Mesenchymal stem cell (in vitro differentiated cells and primary cell): Measurements from ENCODE around the gene SORT1.

ENCODE experiments used
- DNase-seq: peaks from one replicate; pipeline ENCODE4 v3.0.0-alpha.2; 2013
- H2AFZ ChIP-seq: one replicate; pipeline ENCODE4 v1.6.1; 2013; ENCODE audit warnings: low read depth, mild to moderate bottlenecking, control low read depth, inconsistent platforms, low read length, moderate library complexity
- H2AK5ac ChIP-seq: 2 replicates; pipeline ENCODE4 v1.6.1; 2013; ENCODE audit warnings: low read length, moderate library complexity, mild to moderate bottlenecking, inconsistent platforms; ENCODE audit not compliant: severe bottlenecking
- H2BK120ac ChIP-seq: one replicate; pipeline ENCODE4 v1.6.1; 2013; ENCODE audit warnings: low read depth, mild to moderate bottlenecking, inconsistent platforms, low read length, moderate library complexity
- H2BK12ac ChIP-seq, 2 experiments: one replicate each; pipeline ENCODE4 v1.6.1; 2013; ENCODE audit warnings: inconsistent platforms in 2 of 2, low read length in 2 of 2, mild to moderate bottlenecking in 2 of 2, moderate library complexity in 2 of 2, control low read depth in 1 of 2
- H2BK15ac ChIP-seq: one replicate; pipeline ENCODE4 v1.6.1; 2013; ENCODE audit warnings: mild to moderate bottlenecking, low read depth, inconsistent platforms; ENCODE audit not compliant: poor library complexity, severe bottlenecking
- H2BK5ac ChIP-seq: 2 replicates; pipeline ENCODE4 v1.6.1; 2013; ENCODE audit warnings: low read depth, mild to moderate bottlenecking, low read length, control low read depth, inconsistent platforms; ENCODE audit not compliant: poor library complexity, severe bottlenecking
- H3K14ac ChIP-seq, 2 experiments: one replicate each; pipeline ENCODE4 v1.6.1; 2013; ENCODE audit warnings: inconsistent platforms in 2 of 2, low read length in 2 of 2, control low read depth in 1 of 2, mild to moderate bottlenecking in 1 of 2, moderate library complexity in 1 of 2
- H3K18ac ChIP-seq, 2 experiments: one replicate each; pipeline ENCODE4 v1.6.1; 2013; ENCODE audit warnings: inconsistent platforms in 2 of 2, low read length in 2 of 2, control low read depth in 1 of 2, low read depth in 1 of 2, mild to moderate bottlenecking in 1 of 2
- H3K23ac ChIP-seq, 2 experiments: one replicate each; pipeline ENCODE4 v1.6.1; 2013; ENCODE audit warnings: inconsistent platforms in 2 of 2, low read length in 2 of 2, mild to moderate bottlenecking in 2 of 2, moderate library complexity in 2 of 2, control low read depth in 1 of 2
- H3K27ac ChIP-seq: 2 replicates; pipeline ENCODE4 v1.5.1; 2013; ENCODE audit warnings: mild to moderate bottlenecking, moderate library complexity, low read length, control low read depth, inconsistent platforms; ENCODE audit not compliant: poor library complexity, severe bottlenecking
- H3K27me3 ChIP-seq, 2 experiments: 2 replicates each; pipeline versions ENCODE4 v1.6.1 to v1.7.0; 2013; ENCODE audit warnings: low read length in 2 of 2, mild to moderate bottlenecking in 2 of 2, moderate library complexity in 2 of 2, control low read depth in 1 of 2, inconsistent platforms in 1 of 2; ENCODE audit not compliant: control insufficient read depth in 1 of 2, insufficient read depth in 1 of 2
- H3K36me3 ChIP-seq, 2 experiments: 2 replicates each; pipeline versions ENCODE4 v1.6.1 to v1.7.0; 2013; ENCODE audit warnings: low read length in 2 of 2, control low read depth in 1 of 2, inconsistent platforms in 1 of 2, low read depth in 1 of 2, mild to moderate bottlenecking in 1 of 2; ENCODE audit not compliant: insufficient read depth in 2 of 2, control insufficient read depth in 1 of 2
- H3K4ac ChIP-seq, 2 experiments: one replicate each; pipeline ENCODE4 v1.6.1; 2013; ENCODE audit warnings: inconsistent platforms in 2 of 2, low read length in 2 of 2, mild to moderate bottlenecking in 2 of 2, moderate library complexity in 2 of 2, control low read depth in 1 of 2, low read depth in 1 of 2
- H3K4me1 ChIP-seq: 2 replicates; pipeline ENCODE4 v1.6.1; 2013; ENCODE audit warnings: low read depth, low read length, control low read depth; ENCODE audit not compliant: control insufficient read depth, insufficient read depth
- H3K4me2 ChIP-seq: 2 replicates; pipeline ENCODE4 v1.6.1; 2013; ENCODE audit warnings: low read length, mild to moderate bottlenecking, inconsistent platforms; ENCODE audit not compliant: poor library complexity, severe bottlenecking
- H3K4me3 ChIP-seq, 2 experiments: 2 replicates each; pipeline versions ENCODE4 v1.5.1 to v1.7.0; 2013; ENCODE audit warnings: low read length in 2 of 2, mild to moderate bottlenecking in 2 of 2, control low read depth in 1 of 2, low read depth in 1 of 2; ENCODE audit not compliant: insufficient read depth in 1 of 2
- H3K79me1 ChIP-seq: replicated peaks from 2 replicates; pipeline ENCODE4 v1.6.1; 2013; ENCODE audit warnings: mild to moderate bottlenecking, control low read depth, low read length, inconsistent platforms; ENCODE audit not compliant: poor library complexity, severe bottlenecking
- H3K9ac ChIP-seq: 2 replicates; pipeline ENCODE4 v1.7.0; 2013; ENCODE audit warnings: mild to moderate bottlenecking, low read length, moderate library complexity
- H3K9me3 ChIP-seq: 2 replicates; pipeline ENCODE4 v1.7.0; 2013; ENCODE audit warnings: mild to moderate bottlenecking, low read length; ENCODE audit not compliant: control insufficient read depth
- H4K8ac ChIP-seq: one replicate; pipeline ENCODE4 v1.6.1; 2013; ENCODE audit warnings: inconsistent platforms, mild to moderate bottlenecking, low read length, moderate library complexity
- H4K91ac ChIP-seq: one replicate; pipeline ENCODE4 v1.6.1; 2013; ENCODE audit warnings: mild to moderate bottlenecking, low read length, inconsistent platforms
- WGBS: methylation state at CpG from one replicate; pipeline ENCODE4 v1.1.7; 2013; ENCODE audit warnings: mixed read lengths; 5-methylcytosine and 5-hydroxymethylcytosine counted together

SORT1 gene

GRCh38 chr1:109265016-109265415 is 132.7 kb downstream of the SORT1 start:
- Histone ChIP-seq H3K9me3 (no peaks in the 10 kb centered on the region), H3K4me1 (peaks cover 20% of the 10 kb centered on the region), H3K27me3 (peaks cover 0 to 18% of the 10 kb centered on the region in 2 experiments), H3K79me1 (no peaks in the 10 kb centered on the region), H2BK15ac (no peak overlapping the region), H2BK5ac (no peak overlapping the region), H2BK120ac (no peak overlapping the region), H3K4ac (no peak overlapping the region), H3K27ac (no peak overlapping the region), H2BK12ac (no peak overlapping the region), H3K4me3 (no peak overlapping the region), H4K8ac (no peak overlapping the region), H2AFZ (no peak overlapping the region), H2AK5ac (no peak overlapping the region), H3K9ac (no peak overlapping the region), H3K36me3 (peaks cover 0 to 77% of the 10 kb centered on the region in 2 experiments), H4K91ac (no peak overlapping the region), H3K23ac (no peak overlapping the region), H3K4me2 (no peak overlapping the region), H3K14ac (no peak overlapping the region), H3K18ac (no peak overlapping the region)
- no peak for DNase-seq
- WGBS: 83% methylated on average over 4 of the region's 4 CpGs

GRCh38 chr1:109264379-109264755 is 133.4 kb downstream of the SORT1 start:
- peaks cover 22% of the 10 kb centered on the region for H3K4me1 ChIP-seq
- peaks cover 0 to 18% of the 10 kb centered on the region in 2 experiments for H3K27me3 ChIP-seq
- H3K9ac ChIP-seq: no peak overlapping the region
- no peak overlapping the region for H4K91ac ChIP-seq
- H2AK5ac ChIP-seq: no peak overlapping the region
- 79% methylated on average over 9 of the region's 9 CpGs for WGBS
- H3K18ac ChIP-seq: no peak overlapping the region
- H3K9me3 ChIP-seq: no peaks in the 10 kb centered on the region
- H2BK15ac ChIP-seq: no peak overlapping the region
- no peak for DNase-seq
- H4K8ac ChIP-seq: no peak overlapping the region
- H3K4ac ChIP-seq: no peak overlapping the region
- H3K27ac ChIP-seq: no peak overlapping the region
- H3K79me1 ChIP-seq: no peaks in the 10 kb centered on the region
- peaks cover 0 to 70% of the 10 kb centered on the region in 2 experiments for H3K36me3 ChIP-seq
- H2BK120ac ChIP-seq: no peak overlapping the region
- H3K4me3 ChIP-seq: no peak overlapping the region
- no peak overlapping the region for H2BK5ac ChIP-seq
- H2BK12ac ChIP-seq: no peak overlapping the region
- no peak overlapping the region for H3K4me2 ChIP-seq
- no peak overlapping the region for H2AFZ ChIP-seq
- H3K23ac ChIP-seq: no peak overlapping the region
- H3K14ac ChIP-seq: no peak overlapping the region

- Histone ChIP-seq H2BK5ac (no peak overlapping the region), H3K14ac (peak overlapping the region in 1 of 2 experiments; percentile 35), H2BK120ac (no peak overlapping the region), H2AK5ac (no peak overlapping the region), H3K4me2 (no peak overlapping the region), H4K8ac (peak overlapping the region; percentile 52), H3K4ac (no peak overlapping the region), H3K9ac (no peak overlapping the region), H2BK15ac (no peak overlapping the region), H4K91ac (no peak overlapping the region), H3K27me3 (peaks cover 0 to 18% of the 10 kb centered on the region in 2 experiments), H3K4me3 (no peak overlapping the region), H2AFZ (no peak overlapping the region), H3K4me1 (peaks cover 26% of the 10 kb centered on the region), H2BK12ac (peak overlapping the region in 1 of 2 experiments; percentile 16), H3K23ac (no peak overlapping the region), H3K9me3 (no peaks in the 10 kb centered on the region), H3K27ac (no peak overlapping the region), H3K36me3 (peaks cover 0 to 69% of the 10 kb centered on the region in 2 experiments), H3K79me1 (no peaks in the 10 kb centered on the region), H3K18ac (no peak overlapping the region)
- peak; percentile 84 for DNase-seq
- 48% methylated on average over 29 of the region's 29 CpGs for WGBS
These were observed 133.9 kb downstream of the SORT1 start for GRCh38 chr1:109263597-109264378.

- H3K9me3 ChIP-seq: no peaks in the 10 kb centered on the region
- H3K4ac ChIP-seq: no peak overlapping the region
- H3K23ac ChIP-seq: no peak overlapping the region
- H4K8ac ChIP-seq: peak overlapping the region; percentile 52
- H3K9ac ChIP-seq: no peak overlapping the region
- H3K36me3 ChIP-seq: peaks cover 0 to 69% of the 10 kb centered on the region in 2 experiments
- H3K27me3 ChIP-seq: peaks cover 0 to 18% of the 10 kb centered on the region in 2 experiments
- peaks cover 31% of the 10 kb centered on the region for H3K4me1 ChIP-seq
- peak overlapping the region; percentile 16 for H2AK5ac ChIP-seq
- no peak overlapping the region for H4K91ac ChIP-seq
- H3K79me1 ChIP-seq: no peaks in the 10 kb centered on the region
- H2BK5ac ChIP-seq: no peak overlapping the region
- no peak overlapping the region for H2BK120ac ChIP-seq
- no peak overlapping the region for H2AFZ ChIP-seq
- no peak overlapping the region for H2BK12ac ChIP-seq
- no peak overlapping the region for H2BK15ac ChIP-seq
- no peak overlapping the region for H3K4me2 ChIP-seq
- H3K18ac ChIP-seq: no peak overlapping the region
- no peak for DNase-seq
- H3K14ac ChIP-seq: peak overlapping the region in 1 of 2 experiments; percentile 35
- no peak overlapping the region for H3K27ac ChIP-seq
- 70% methylated on average over 12 of the region's 12 CpGs for whole genome bisulfite sequencing
- H3K4me3 ChIP-seq: no peak overlapping the region
These were observed 134.5 kb downstream of the SORT1 start for GRCh38 chr1:109263234-109263596.
